Measurements from ENCODE around the gene RASA2. TPM values are rescaled to one million over a fixed set of nuclear protein-coding genes. Genes with fewer than 3 reads are reported as not detected.

Gene RASA2
- total RNA-seq, 1 donor from 2014 or later: 7.7 TPM

DNA sequence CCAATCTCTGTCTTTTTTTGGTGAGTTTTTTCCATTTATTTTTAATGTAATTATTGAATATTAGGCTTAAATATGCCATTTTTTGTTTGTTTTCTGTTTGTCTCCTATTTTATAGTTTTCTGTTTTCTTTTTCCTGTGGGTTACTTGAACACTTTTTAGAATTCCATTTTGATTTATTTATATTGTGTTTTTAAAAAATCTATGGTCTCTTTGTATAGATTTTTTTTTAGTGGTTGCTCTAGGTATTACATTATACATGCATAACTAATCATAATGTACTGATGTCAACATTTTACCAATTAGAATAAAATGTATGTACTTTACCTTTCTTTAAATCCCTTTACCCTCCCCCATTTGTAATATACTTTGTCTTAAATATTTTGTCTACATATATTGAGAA is 56.2 kb downstream of the RASA2 start:
- TF ChIP-seq, protein P1, sequence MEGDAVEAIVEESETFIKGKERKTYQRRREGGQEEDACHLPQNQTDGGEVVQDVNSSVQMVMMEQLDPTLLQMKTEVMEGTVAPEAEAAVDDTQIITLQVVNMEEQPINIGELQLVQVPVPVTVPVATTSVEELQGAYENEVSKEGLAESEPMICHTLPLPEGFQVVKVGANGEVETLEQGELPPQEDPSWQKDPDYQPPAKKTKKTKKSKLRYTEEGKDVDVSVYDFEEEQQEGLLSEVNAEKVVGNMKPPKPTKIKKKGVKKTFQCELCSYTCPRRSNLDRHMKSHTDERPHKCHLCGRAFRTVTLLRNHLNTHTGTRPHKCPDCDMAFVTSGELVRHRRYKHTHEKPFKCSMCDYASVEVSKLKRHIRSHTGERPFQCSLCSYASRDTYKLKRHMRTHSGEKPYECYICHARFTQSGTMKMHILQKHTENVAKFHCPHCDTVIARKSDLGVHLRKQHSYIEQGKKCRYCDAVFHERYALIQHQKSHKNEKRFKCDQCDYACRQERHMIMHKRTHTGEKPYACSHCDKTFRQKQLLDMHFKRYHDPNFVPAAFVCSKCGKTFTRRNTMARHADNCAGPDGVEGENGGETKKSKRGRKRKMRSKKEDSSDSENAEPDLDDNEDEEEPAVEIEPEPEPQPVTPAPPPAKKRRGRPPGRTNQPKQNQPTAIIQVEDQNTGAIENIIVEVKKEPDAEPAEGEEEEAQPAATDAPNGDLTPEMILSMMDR (IDR thresholded peaks at IDR 0.05): no peak
- Histone ChIP-seq H3K27ac (no peak overlapping the region), H3K4me3 (no peak overlapping the region), H3K36me3 (peaks cover 4 to 27% of the 10 kb centered on the region in 2 donors), H3K4me1 (no peaks in the 10 kb centered on the region), H3K27me3 (no peaks in the 10 kb centered on the region), H3K9me3 (peaks cover 0 to 9% of the 10 kb centered on the region in 2 donors)
- DNase-seq (ENCODE audit: low spot score in 2 of 2): no peak
- intact Hi-C loops (cut with DNase I): no loop called here

DNA sequence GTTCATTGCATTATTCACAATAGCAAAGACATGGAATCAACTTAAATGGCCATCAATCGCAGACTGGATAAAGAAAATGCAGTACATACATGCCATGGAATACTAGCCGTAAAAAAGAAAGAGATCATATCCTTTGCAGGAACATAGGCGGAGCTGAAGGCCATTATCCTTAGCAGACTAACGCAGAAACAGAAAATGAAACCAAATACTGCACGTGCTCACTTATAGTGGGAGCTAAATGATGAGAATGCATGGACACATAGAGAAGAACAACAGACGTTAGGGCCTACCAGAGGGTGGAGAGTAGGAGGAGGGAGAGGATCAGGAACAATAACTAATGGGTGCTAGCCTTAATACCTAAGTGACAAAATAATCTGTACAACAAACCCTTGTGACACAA is 57.9 kb downstream of the RASA2 start:
- Histone ChIP-seq H3K27me3 (no peaks in the 10 kb centered on the region), H3K4me3 (no peak overlapping the region), H3K4me1 (no peaks in the 10 kb centered on the region), H3K27ac (no peak overlapping the region), H3K36me3 (peaks cover 4 to 27% of the 10 kb centered on the region in 2 donors), H3K9me3 (peaks cover 0 to 9% of the 10 kb centered on the region in 2 donors)
- TF ChIP-seq, protein P1 (IDR thresholded peaks at IDR 0.05): no peak
- DNase-seq (ENCODE audit: low spot score in 2 of 2): no peak
- intact Hi-C loops (cut with DNase I): no loop called here

DNA sequence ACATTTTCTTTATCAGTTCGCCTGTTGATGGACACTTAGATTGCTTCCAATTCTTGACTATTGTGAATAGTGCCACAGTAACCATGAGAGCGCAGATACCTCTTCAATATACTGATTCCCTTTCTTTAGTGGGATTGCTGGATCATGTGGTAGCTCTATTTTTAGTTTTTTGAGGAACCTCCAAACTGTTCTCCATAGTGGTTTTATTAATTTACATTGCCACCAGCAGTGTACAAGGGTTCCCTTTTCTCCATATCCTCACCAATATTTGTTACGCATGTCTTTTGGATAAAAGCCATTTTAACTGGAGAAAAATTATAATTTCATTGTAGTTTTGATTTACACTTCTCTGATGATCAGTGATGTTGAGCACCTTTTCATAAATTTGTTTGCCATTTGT is 59.3 kb downstream of the RASA2 start:
- H3K4me1 ChIP-seq: no peaks in the 10 kb centered on the region
- peaks cover 0 to 9% of the 10 kb centered on the region in 2 donors for H3K9me3 ChIP-seq
- no peaks in the 10 kb centered on the region for H3K27me3 ChIP-seq
- H3K27ac ChIP-seq: no peak overlapping the region
- H3K4me3 ChIP-seq: no peak overlapping the region
- peaks cover 4 to 39% of the 10 kb centered on the region in 2 donors for H3K36me3 ChIP-seq
- TF ChIP-seq, protein P1 (IDR thresholded peaks at IDR 0.05): no peak
- intact Hi-C loops (cut with DNase I): no loop called here
- DNase-seq (ENCODE audit: low spot score in 2 of 2): no peak

DNA sequence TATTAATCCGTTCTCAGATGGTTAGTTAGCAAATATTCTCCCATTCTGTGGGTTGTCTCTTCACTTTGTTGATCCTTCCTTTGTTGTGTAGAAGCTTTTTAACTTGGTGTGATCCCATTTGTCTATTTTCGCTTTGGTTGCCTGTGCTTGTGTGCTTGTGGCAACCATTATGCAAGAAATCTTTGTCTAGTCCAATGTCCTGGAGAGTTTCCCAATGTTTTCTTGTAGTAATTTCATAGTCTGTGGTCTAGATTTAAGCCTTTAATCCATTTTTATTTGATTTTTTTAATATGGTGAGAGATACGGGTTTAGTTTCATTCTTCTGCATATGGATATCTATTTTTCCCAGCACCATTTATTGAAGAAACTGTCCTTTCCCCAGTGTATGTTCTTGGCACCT is 59.8 kb downstream of the RASA2 start:
- no peak overlapping the region for H3K4me3 ChIP-seq
- peaks cover 4 to 42% of the 10 kb centered on the region in 2 donors for H3K36me3 ChIP-seq
- TF ChIP-seq, protein P1 (IDR thresholded peaks at IDR 0.05): no peak
- no peaks in the 10 kb centered on the region for H3K4me1 ChIP-seq
- DNase-seq (ENCODE audit: low spot score in 2 of 2): no peak
- no peak overlapping the region for H3K27ac ChIP-seq
- H3K27me3 ChIP-seq: no peaks in the 10 kb centered on the region
- intact Hi-C loops (cut with DNase I): no loop called here
- H3K9me3 ChIP-seq: peaks cover 0 to 9% of the 10 kb centered on the region in 2 donors

DNA sequence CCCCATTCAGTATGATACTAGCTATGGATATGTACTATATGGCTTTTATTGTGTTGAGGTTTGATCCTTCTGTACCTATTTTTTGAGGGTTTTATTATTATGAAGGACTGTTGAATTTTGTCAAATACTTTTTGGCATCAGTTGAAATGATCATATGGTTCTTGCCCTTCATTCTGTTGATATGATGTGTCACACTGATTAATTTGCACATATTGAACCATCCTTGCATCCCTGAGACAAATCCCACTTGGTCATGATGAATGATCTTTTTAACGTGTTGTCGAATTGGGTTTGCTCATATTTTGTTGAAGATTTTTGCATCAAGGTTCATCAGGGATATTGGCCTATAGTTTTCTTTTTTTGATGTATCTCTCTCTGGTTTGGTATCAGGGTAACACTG is 61.0 kb downstream of the RASA2 start:
- Histone ChIP-seq H3K4me3 (no peak overlapping the region), H3K4me1 (peaks cover 0 to 3% of the 10 kb centered on the region in 2 donors), H3K27ac (no peak overlapping the region), H3K9me3 (peaks cover 0 to 9% of the 10 kb centered on the region in 2 donors), H3K27me3 (no peaks in the 10 kb centered on the region), H3K36me3 (peaks cover 4 to 36% of the 10 kb centered on the region in 2 donors)
- TF ChIP-seq, protein P1 (IDR thresholded peaks at IDR 0.05): no peak
- DNase-seq (ENCODE audit: low spot score in 2 of 2): no peak
- intact Hi-C loops (cut with DNase I): no loop called here

All from ascending aorta (tissue), 2 donors.